PFSK-1 (cell line): ENCODE data around the gene PLCD4.

Experiments
- FOXP2 ChIP-seq: optimal IDR thresholded peaks from 2 replicates; pipeline ENCODE3; 2011; ENCODE audit warnings: borderline replicate concordance, control low read depth, inconsistent platforms; ENCODE audit not compliant: insufficient read depth; ENCODE audit errors: extremely low read length, extremely low read depth
- POLR2AphosphoS5 ChIP-seq: IDR thresholded peaks from 2 replicates; pipeline ENCODE4 v1.6.1; 2012; ENCODE audit warnings: low read depth, mild to moderate bottlenecking, control low read depth, low read length, moderate library complexity
- REST ChIP-seq, 2 experiments: IDR thresholded peaks; 2 replicates each; pipeline versions ENCODE4 v1.6.1 to v1.8.0; 2011 to 2012; ENCODE audit warnings: low read depth in 2 of 2, low read length in 2 of 2, control low read depth in 1 of 2, inconsistent platforms in 1 of 2, mild to moderate bottlenecking in 1 of 2, moderate library complexity in 1 of 2; ENCODE audit not compliant: insufficient read depth in 1 of 2
- SIN3A ChIP-seq: IDR thresholded peaks from 2 replicates; pipeline ENCODE4 v1.6.1; 2012; ENCODE audit warnings: mild to moderate bottlenecking, low read length, moderate library complexity, borderline replicate concordance; ENCODE audit not compliant: insufficient read depth
- TAF1 ChIP-seq: IDR thresholded peaks from 2 replicates; pipeline ENCODE4 v1.6.1; 2012; ENCODE audit warnings: low read length, control low read depth, borderline replicate concordance; ENCODE audit not compliant: insufficient read depth

The PLCD4 gene

GRCh38 chr2:218576854-218577253, 30.8 kb upstream of the PLCD4 start:
- TF ChIP-seq SIN3A (no peak), FOXP2 (no peak), REST (IDR thresholded peaks at IDR 0.05; ENCODE audit: insufficient read depth in 1 of 2, low read depth in 2 of 2, low read length in 2 of 2) (no peak), TAF1 (no peak), POLR2AphosphoS5 (no peak)

- TF ChIP-seq FOXP2 (no peak), SIN3A (no peak), POLR2AphosphoS5 (no peak), REST (IDR thresholded peaks at IDR 0.05; ENCODE audit: insufficient read depth in 1 of 2, low read depth in 2 of 2, low read length in 2 of 2) (no peak), TAF1 (no peak)
Measured at GRCh38 chr2:218577482-218578220, 30.0 kb upstream of the PLCD4 start.

GRCh38 chr2:218578272-218578877, 29.3 kb upstream of the PLCD4 start:
- no peak for TF ChIP-seq REST (IDR thresholded peaks at IDR 0.05; ENCODE audit: insufficient read depth in 1 of 2, low read depth in 2 of 2, low read length in 2 of 2)
- no peak for TF ChIP-seq FOXP2
- no peak for TF ChIP-seq POLR2AphosphoS5
- TF ChIP-seq SIN3A: no peak
- TF ChIP-seq TAF1: no peak

GRCh38 chr2:218582076-218582475, 25.6 kb upstream of the PLCD4 start:
- TF ChIP-seq TAF1: no peak
- TF ChIP-seq SIN3A: no peak
- TF ChIP-seq POLR2AphosphoS5: no peak
- TF ChIP-seq REST (IDR thresholded peaks at IDR 0.05; ENCODE audit: insufficient read depth in 1 of 2, low read depth in 2 of 2, low read length in 2 of 2): no peak
- TF ChIP-seq FOXP2: no peak
